Loucy (cell line): Measurements from ENCODE around the gene HIVEP2.

Source experiments
- CTCF ChIP-seq: fragments of 200-600 bp; sonication (generic); conservative IDR thresholded peaks from 2 replicates; pipeline ENCODE4 v1.5.1; 2014; ENCODE audit warnings: mild to moderate bottlenecking, antibody characterized with exemption, low read length
- EZH2phosphoT487 ChIP-seq: fragments of 200-600 bp; IDR thresholded peaks from 2 replicates; pipeline ENCODE4 v1.6.1; 2018; ENCODE audit warnings: antibody characterized with exemption, mild to moderate bottlenecking, moderate library complexity, borderline replicate concordance

GRCh38 chr6:142975365-142975764, 30.4 kb upstream of the HIVEP2 start:
- TF ChIP-seq CTCF = no peak
- no peak for TF ChIP-seq EZH2phosphoT487
